Fibroblast of mammary gland (primary cell): ENCODE results near the gene BTBD9.

Experiments
- DNase-seq: peaks from one replicate; pipeline ENCODE4 v3.0.0-alpha.2; 2010; ENCODE audit warnings: low read depth
- H3K4me3 ChIP-seq: 2 replicates; pipeline ENCODE4 v1.5.1; 2011; ENCODE audit warnings: low read depth, mild to moderate bottlenecking, low read length, moderate library complexity; ENCODE audit not compliant: control insufficient read depth
- TF ChIP-seq, protein P1 (sequence below): conservative IDR thresholded peaks from 2 replicates; pipeline ENCODE4 v1.5.1; 2011; ENCODE audit warnings: low read depth, low read length, inconsistent platforms; ENCODE audit not compliant: control insufficient read depth, insufficient read depth

The BTBD9 gene

GRCh38 chr6:38153076-38153797, 486.5 kb downstream of the BTBD9 start:
- TF ChIP-seq, protein P1, sequence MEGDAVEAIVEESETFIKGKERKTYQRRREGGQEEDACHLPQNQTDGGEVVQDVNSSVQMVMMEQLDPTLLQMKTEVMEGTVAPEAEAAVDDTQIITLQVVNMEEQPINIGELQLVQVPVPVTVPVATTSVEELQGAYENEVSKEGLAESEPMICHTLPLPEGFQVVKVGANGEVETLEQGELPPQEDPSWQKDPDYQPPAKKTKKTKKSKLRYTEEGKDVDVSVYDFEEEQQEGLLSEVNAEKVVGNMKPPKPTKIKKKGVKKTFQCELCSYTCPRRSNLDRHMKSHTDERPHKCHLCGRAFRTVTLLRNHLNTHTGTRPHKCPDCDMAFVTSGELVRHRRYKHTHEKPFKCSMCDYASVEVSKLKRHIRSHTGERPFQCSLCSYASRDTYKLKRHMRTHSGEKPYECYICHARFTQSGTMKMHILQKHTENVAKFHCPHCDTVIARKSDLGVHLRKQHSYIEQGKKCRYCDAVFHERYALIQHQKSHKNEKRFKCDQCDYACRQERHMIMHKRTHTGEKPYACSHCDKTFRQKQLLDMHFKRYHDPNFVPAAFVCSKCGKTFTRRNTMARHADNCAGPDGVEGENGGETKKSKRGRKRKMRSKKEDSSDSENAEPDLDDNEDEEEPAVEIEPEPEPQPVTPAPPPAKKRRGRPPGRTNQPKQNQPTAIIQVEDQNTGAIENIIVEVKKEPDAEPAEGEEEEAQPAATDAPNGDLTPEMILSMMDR: no peak
- DNase-seq: no peak
- no peak overlapping the region for H3K4me3 ChIP-seq

DNA sequence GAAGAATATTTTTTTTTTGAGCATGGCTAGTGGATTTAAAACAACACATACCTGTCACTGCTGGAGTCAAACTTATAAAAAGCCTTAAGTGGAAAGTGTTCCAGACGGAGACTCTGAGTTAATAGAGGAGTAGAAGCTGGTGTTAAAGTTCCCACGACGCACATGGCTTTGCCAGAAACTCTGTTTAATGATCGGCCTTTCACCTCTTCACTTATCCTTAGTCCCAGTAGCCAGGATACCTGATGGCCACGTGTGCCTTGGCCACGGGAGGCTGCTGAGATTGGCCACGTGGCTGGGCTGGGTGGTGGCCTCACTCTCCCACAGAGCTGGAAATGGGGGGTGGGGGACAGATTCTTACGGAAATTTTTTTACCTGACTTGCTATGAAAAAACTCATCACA, 487.1 kb downstream of the BTBD9 start:
- DNase-seq: no peak
- no peak overlapping the region for H3K4me3 ChIP-seq
- TF ChIP-seq, protein P1: no peak

GRCh38 chr6:38151580-38152500, 487.9 kb downstream of the BTBD9 start:
- TF ChIP-seq, protein P1: no peak
- DNase-seq: no peak

GRCh38 chr6:38150681-38151296, 488.9 kb downstream of the BTBD9 start:
- TF ChIP-seq, protein P1: no peak
- H3K4me3 ChIP-seq: no peak overlapping the region
- no peak for DNase-seq

More at GRCh38 chr6:38151580-38152500, 487.9 kb downstream of the BTBD9 start:
- H3K4me3 ChIP-seq: no peak overlapping the region

DNA sequence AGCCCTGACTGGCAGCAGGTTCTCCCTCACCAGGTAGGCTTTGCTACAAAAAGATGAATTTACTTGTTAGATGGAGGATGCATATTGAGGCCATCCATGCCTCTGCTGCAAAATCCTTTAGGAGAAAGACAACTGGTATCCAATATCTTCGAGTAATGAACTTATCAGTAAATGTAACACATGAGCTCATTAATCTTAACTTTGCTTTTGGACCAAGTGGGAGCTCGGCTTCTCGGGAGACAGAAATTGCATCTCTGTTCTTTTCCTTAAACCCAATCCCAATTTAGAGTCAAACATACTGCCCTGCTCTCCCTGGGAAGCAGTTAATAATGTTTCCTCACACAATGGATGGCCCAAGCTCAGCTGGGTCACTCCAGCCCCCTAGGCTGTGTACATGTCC, 489.7 kb downstream of the BTBD9 start:
- no peak overlapping the region for H3K4me3 ChIP-seq
- no peak for DNase-seq
- TF ChIP-seq, protein P1: no peak

DNA sequence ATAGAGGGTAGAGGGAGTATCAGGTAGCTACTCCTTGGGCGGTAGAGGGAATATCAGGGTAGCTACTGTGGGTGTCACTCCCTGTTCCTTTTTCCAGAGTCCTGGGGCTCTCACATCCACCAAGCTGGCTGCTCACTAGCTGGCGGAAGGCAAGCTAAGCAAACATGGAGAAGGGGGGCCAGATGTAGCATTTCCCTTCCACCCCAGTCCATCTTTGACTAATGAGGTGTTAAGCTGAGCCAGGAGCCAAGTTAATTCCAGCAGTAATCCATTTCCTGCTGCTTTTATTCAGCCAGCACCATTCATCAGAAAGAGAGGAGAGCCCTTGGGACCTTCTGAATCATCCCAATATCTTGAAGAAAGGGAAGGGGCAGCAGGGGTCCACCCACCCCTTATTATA, 490.2 kb downstream of the BTBD9 start:
- DNase-seq: peak; percentile 45
- no peak overlapping the region for H3K4me3 ChIP-seq
- TF ChIP-seq, protein P1: no peak
